PFSK-1 (cell line): ENCODE results near the gene GP5. TPM values are rescaled to one million over a fixed set of nuclear protein-coding genes. Genes with fewer than 3 reads are reported as not detected.

Experiments used
- FOXP2 ChIP-seq: optimal IDR thresholded peaks from 2 replicates; pipeline ENCODE3; 2011; ENCODE audit warnings: borderline replicate concordance, control low read depth, inconsistent platforms; ENCODE audit not compliant: insufficient read depth; ENCODE audit errors: extremely low read length, extremely low read depth
- POLR2AphosphoS5 ChIP-seq: IDR thresholded peaks from 2 replicates; pipeline ENCODE4 v1.6.1; 2012; ENCODE audit warnings: low read depth, mild to moderate bottlenecking, control low read depth, low read length, moderate library complexity
- SIN3A ChIP-seq: IDR thresholded peaks from 2 replicates; pipeline ENCODE4 v1.6.1; 2012; ENCODE audit warnings: mild to moderate bottlenecking, low read length, moderate library complexity, borderline replicate concordance; ENCODE audit not compliant: insufficient read depth
- TAF1 ChIP-seq: IDR thresholded peaks from 2 replicates; pipeline ENCODE4 v1.6.1; 2012; ENCODE audit warnings: low read length, control low read depth, borderline replicate concordance; ENCODE audit not compliant: insufficient read depth
- polyA plus RNA-seq: library from polyadenylated mRNA; unstranded; fragments of >200 nt; gene quantifications from one replicate; pipeline ENCODE4 v1.2.1, GENCODE V29; 2012; ENCODE audit warnings: low read depth, missing spikeins; ENCODE audit not compliant: insufficient read length
- TF ChIP-seq, protein P1 (sequence below), 2 experiments: IDR thresholded peaks; 2 replicates each; pipeline versions ENCODE4 v1.6.1 to v1.8.0; 2011 to 2012; ENCODE audit warnings: low read depth in 2 of 2, low read length in 2 of 2, control low read depth in 1 of 2, inconsistent platforms in 1 of 2, mild to moderate bottlenecking in 1 of 2, moderate library complexity in 1 of 2; ENCODE audit not compliant: insufficient read depth in 1 of 2

Gene GP5, protein sequence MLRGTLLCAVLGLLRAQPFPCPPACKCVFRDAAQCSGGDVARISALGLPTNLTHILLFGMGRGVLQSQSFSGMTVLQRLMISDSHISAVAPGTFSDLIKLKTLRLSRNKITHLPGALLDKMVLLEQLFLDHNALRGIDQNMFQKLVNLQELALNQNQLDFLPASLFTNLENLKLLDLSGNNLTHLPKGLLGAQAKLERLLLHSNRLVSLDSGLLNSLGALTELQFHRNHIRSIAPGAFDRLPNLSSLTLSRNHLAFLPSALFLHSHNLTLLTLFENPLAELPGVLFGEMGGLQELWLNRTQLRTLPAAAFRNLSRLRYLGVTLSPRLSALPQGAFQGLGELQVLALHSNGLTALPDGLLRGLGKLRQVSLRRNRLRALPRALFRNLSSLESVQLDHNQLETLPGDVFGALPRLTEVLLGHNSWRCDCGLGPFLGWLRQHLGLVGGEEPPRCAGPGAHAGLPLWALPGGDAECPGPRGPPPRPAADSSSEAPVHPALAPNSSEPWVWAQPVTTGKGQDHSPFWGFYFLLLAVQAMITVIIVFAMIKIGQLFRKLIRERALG
- 0.08 TPM for polyA plus RNA-seq

DNA sequence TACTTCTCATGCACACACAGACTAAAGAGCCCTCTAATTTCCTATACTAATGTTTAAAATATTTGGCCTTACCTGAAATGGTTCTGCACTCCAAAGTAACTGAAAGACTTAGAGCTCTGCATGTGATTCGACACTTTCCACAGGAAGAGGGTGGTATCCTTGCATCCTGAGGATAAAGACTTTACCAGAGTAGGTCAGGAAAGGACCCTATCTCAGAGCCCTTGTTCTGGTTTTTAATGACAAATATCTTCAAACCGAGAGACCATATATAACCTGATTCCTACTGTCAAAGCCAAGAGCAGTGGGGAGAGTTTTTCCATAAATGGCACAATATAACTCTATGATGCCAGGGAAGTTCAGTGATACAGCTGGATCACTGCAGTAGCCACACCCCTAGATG, at the start of gene GP5:
Gene GP5 (minus strand): TSS at position 101 of the 400 bp plus-strand sequence. CDS start 984 bp downstream, outside the sequence.
- TF ChIP-seq SIN3A (no peak), TAF1 (no peak), FOXP2 (no peak), POLR2AphosphoS5 (no peak)
- TF ChIP-seq, protein P1, sequence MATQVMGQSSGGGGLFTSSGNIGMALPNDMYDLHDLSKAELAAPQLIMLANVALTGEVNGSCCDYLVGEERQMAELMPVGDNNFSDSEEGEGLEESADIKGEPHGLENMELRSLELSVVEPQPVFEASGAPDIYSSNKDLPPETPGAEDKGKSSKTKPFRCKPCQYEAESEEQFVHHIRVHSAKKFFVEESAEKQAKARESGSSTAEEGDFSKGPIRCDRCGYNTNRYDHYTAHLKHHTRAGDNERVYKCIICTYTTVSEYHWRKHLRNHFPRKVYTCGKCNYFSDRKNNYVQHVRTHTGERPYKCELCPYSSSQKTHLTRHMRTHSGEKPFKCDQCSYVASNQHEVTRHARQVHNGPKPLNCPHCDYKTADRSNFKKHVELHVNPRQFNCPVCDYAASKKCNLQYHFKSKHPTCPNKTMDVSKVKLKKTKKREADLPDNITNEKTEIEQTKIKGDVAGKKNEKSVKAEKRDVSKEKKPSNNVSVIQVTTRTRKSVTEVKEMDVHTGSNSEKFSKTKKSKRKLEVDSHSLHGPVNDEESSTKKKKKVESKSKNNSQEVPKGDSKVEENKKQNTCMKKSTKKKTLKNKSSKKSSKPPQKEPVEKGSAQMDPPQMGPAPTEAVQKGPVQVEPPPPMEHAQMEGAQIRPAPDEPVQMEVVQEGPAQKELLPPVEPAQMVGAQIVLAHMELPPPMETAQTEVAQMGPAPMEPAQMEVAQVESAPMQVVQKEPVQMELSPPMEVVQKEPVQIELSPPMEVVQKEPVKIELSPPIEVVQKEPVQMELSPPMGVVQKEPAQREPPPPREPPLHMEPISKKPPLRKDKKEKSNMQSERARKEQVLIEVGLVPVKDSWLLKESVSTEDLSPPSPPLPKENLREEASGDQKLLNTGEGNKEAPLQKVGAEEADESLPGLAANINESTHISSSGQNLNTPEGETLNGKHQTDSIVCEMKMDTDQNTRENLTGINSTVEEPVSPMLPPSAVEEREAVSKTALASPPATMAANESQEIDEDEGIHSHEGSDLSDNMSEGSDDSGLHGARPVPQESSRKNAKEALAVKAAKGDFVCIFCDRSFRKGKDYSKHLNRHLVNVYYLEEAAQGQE (IDR thresholded peaks at IDR 0.05; ENCODE audit: insufficient read depth in 1 of 2, low read depth in 2 of 2, low read length in 2 of 2): no peak

DNA sequence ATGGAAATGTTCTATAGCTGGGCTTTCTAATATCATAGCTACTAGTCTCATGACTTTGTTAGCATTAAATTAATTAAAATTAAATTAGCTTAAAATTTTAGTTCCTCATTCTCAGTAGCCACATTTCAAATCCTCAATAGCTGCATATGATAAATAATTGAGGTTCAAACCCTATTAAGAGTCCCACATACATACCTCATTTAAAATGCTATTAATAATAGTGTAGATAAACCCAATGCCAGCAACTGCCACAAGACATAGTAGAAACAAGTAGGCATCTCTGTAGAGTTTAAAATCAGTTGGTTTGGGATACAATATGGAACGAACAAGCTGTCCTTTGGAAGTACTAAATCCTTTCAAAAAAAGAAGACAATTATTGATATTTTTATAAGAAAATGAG, 48.6 kb upstream of the GP5 start:
- TF ChIP-seq, protein P1 (IDR thresholded peaks at IDR 0.05; ENCODE audit: insufficient read depth in 1 of 2, low read depth in 2 of 2, low read length in 2 of 2): no peak
- no peak for TF ChIP-seq SIN3A

DNA sequence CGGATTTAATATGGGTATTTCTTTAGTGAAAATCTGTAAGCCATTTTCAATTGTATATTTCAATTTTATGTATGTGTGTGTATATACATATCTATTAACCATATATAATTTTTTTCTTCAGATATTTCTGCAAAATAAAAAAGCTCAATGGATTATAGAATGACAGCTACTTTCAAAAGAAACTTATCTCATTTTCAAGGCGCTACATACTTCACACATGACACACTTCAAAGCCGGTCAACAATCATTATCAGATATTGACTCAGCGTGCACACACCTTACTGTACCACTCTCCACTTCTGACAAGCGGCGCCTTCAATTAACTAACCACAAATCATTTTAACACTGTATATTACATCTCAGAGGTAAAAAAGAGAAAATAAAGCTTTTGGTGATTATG, 48.1 kb upstream of the GP5 start:
- TF ChIP-seq FOXP2: no peak
- TF ChIP-seq POLR2AphosphoS5: no peak
- TF ChIP-seq SIN3A: no peak
- no peak for TF ChIP-seq TAF1
- TF ChIP-seq, protein P1 (IDR thresholded peaks at IDR 0.05; ENCODE audit: insufficient read depth in 1 of 2, low read depth in 2 of 2, low read length in 2 of 2): no peak

DNA sequence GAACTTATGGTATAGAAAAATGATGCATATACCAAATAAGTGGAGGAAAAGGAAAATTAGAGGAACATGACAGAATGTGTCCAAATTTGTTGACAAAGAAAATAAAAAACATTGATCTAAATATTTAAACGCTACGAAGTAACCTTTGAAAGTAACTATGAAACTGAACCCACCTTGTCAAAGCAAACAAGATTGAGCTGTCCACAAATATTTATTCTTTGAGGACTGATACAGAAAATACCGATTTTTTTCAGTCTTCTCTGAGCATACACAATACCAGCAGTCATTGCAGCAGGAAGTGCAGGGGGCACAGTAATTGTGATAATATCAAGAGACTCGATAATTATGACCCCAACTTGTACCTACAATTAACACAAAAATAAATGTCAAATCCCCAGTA, 47.7 kb upstream of the GP5 start:
- no peak for TF ChIP-seq FOXP2
- TF ChIP-seq, protein P1 (IDR thresholded peaks at IDR 0.05; ENCODE audit: insufficient read depth in 1 of 2, low read depth in 2 of 2, low read length in 2 of 2): no peak
- no peak for TF ChIP-seq SIN3A
- no peak for TF ChIP-seq POLR2AphosphoS5
- no peak for TF ChIP-seq TAF1
